Mesenchymal stem cell (in vitro differentiated cells and primary cell): ENCODE measurements around the gene ANKDD1B.

ENCODE experiments used
- DNase-seq: peaks from one replicate; pipeline ENCODE4 v3.0.0-alpha.2; 2013
- H2AFZ ChIP-seq: one replicate; pipeline ENCODE4 v1.6.1; 2013; ENCODE audit warnings: low read depth, mild to moderate bottlenecking, control low read depth, inconsistent platforms, low read length, moderate library complexity
- H2AK5ac ChIP-seq: 2 replicates; pipeline ENCODE4 v1.6.1; 2013; ENCODE audit warnings: low read length, moderate library complexity, mild to moderate bottlenecking, inconsistent platforms; ENCODE audit not compliant: severe bottlenecking
- H2BK120ac ChIP-seq: one replicate; pipeline ENCODE4 v1.6.1; 2013; ENCODE audit warnings: low read depth, mild to moderate bottlenecking, inconsistent platforms, low read length, moderate library complexity
- H2BK12ac ChIP-seq, 2 experiments: one replicate each; pipeline ENCODE4 v1.6.1; 2013; ENCODE audit warnings: inconsistent platforms in 2 of 2, low read length in 2 of 2, mild to moderate bottlenecking in 2 of 2, moderate library complexity in 2 of 2, control low read depth in 1 of 2
- H2BK15ac ChIP-seq: one replicate; pipeline ENCODE4 v1.6.1; 2013; ENCODE audit warnings: mild to moderate bottlenecking, low read depth, inconsistent platforms; ENCODE audit not compliant: poor library complexity, severe bottlenecking
- H2BK5ac ChIP-seq: 2 replicates; pipeline ENCODE4 v1.6.1; 2013; ENCODE audit warnings: low read depth, mild to moderate bottlenecking, low read length, control low read depth, inconsistent platforms; ENCODE audit not compliant: poor library complexity, severe bottlenecking
- H3K14ac ChIP-seq, 2 experiments: one replicate each; pipeline ENCODE4 v1.6.1; 2013; ENCODE audit warnings: inconsistent platforms in 2 of 2, low read length in 2 of 2, control low read depth in 1 of 2, mild to moderate bottlenecking in 1 of 2, moderate library complexity in 1 of 2
- H3K18ac ChIP-seq, 2 experiments: one replicate each; pipeline ENCODE4 v1.6.1; 2013; ENCODE audit warnings: inconsistent platforms in 2 of 2, low read length in 2 of 2, control low read depth in 1 of 2, low read depth in 1 of 2, mild to moderate bottlenecking in 1 of 2
- H3K23ac ChIP-seq, 2 experiments: one replicate each; pipeline ENCODE4 v1.6.1; 2013; ENCODE audit warnings: inconsistent platforms in 2 of 2, low read length in 2 of 2, mild to moderate bottlenecking in 2 of 2, moderate library complexity in 2 of 2, control low read depth in 1 of 2
- H3K27ac ChIP-seq: 2 replicates; pipeline ENCODE4 v1.5.1; 2013; ENCODE audit warnings: mild to moderate bottlenecking, moderate library complexity, low read length, control low read depth, inconsistent platforms; ENCODE audit not compliant: poor library complexity, severe bottlenecking
- H3K27me3 ChIP-seq, 2 experiments: 2 replicates each; pipeline versions ENCODE4 v1.6.1 to v1.7.0; 2013; ENCODE audit warnings: low read length in 2 of 2, mild to moderate bottlenecking in 2 of 2, moderate library complexity in 2 of 2, control low read depth in 1 of 2, inconsistent platforms in 1 of 2; ENCODE audit not compliant: control insufficient read depth in 1 of 2, insufficient read depth in 1 of 2
- H3K36me3 ChIP-seq, 2 experiments: 2 replicates each; pipeline versions ENCODE4 v1.6.1 to v1.7.0; 2013; ENCODE audit warnings: low read length in 2 of 2, control low read depth in 1 of 2, inconsistent platforms in 1 of 2, low read depth in 1 of 2, mild to moderate bottlenecking in 1 of 2; ENCODE audit not compliant: insufficient read depth in 2 of 2, control insufficient read depth in 1 of 2
- H3K4ac ChIP-seq, 2 experiments: one replicate each; pipeline ENCODE4 v1.6.1; 2013; ENCODE audit warnings: inconsistent platforms in 2 of 2, low read length in 2 of 2, mild to moderate bottlenecking in 2 of 2, moderate library complexity in 2 of 2, control low read depth in 1 of 2, low read depth in 1 of 2
- H3K4me1 ChIP-seq: 2 replicates; pipeline ENCODE4 v1.6.1; 2013; ENCODE audit warnings: low read depth, low read length, control low read depth; ENCODE audit not compliant: control insufficient read depth, insufficient read depth
- H3K4me2 ChIP-seq: 2 replicates; pipeline ENCODE4 v1.6.1; 2013; ENCODE audit warnings: low read length, mild to moderate bottlenecking, inconsistent platforms; ENCODE audit not compliant: poor library complexity, severe bottlenecking
- H3K4me3 ChIP-seq, 2 experiments: 2 replicates each; pipeline versions ENCODE4 v1.5.1 to v1.7.0; 2013; ENCODE audit warnings: low read length in 2 of 2, mild to moderate bottlenecking in 2 of 2, control low read depth in 1 of 2, low read depth in 1 of 2; ENCODE audit not compliant: insufficient read depth in 1 of 2
- H3K79me1 ChIP-seq: replicated peaks from 2 replicates; pipeline ENCODE4 v1.6.1; 2013; ENCODE audit warnings: mild to moderate bottlenecking, control low read depth, low read length, inconsistent platforms; ENCODE audit not compliant: poor library complexity, severe bottlenecking
- H3K9ac ChIP-seq: 2 replicates; pipeline ENCODE4 v1.7.0; 2013; ENCODE audit warnings: mild to moderate bottlenecking, low read length, moderate library complexity
- H3K9me3 ChIP-seq: 2 replicates; pipeline ENCODE4 v1.7.0; 2013; ENCODE audit warnings: mild to moderate bottlenecking, low read length; ENCODE audit not compliant: control insufficient read depth
- H4K8ac ChIP-seq: one replicate; pipeline ENCODE4 v1.6.1; 2013; ENCODE audit warnings: inconsistent platforms, mild to moderate bottlenecking, low read length, moderate library complexity
- H4K91ac ChIP-seq: one replicate; pipeline ENCODE4 v1.6.1; 2013; ENCODE audit warnings: mild to moderate bottlenecking, low read length, inconsistent platforms
- WGBS: methylation state at CpG from one replicate; pipeline ENCODE4 v1.1.7; 2013; ENCODE audit warnings: mixed read lengths; 5-methylcytosine and 5-hydroxymethylcytosine counted together

Gene ANKDD1B

DNA sequence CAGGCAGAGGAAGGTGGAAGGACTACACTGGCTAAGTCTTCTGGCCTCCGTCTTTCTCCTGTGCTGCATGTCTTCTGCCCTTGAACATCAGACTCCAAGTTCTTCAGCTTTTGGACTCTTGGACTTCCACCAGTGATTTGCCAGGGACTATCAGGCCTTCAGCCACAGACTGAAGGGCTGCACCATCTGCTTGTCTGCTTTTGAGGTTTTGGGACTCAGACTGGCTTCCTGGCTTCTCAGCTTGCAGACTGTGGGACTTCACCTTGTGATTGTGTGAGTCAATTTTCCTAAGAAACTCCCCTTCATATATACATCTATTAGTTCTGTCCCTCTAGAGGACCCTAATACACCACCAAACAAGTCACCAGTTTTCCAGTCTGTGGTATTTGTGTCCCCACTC is 9.7 kb upstream of the ANKDD1B start:
- Histone ChIP-seq H3K4me1 (peaks cover 2% of the 10 kb centered on the region), H2AK5ac (no peak overlapping the region), H3K18ac (peak overlapping the region in 1 of 2 experiments; percentile 87), H3K27ac (no peak overlapping the region), H3K9ac (no peak overlapping the region), H2AFZ (no peak overlapping the region), H2BK5ac (no peak overlapping the region), H3K36me3 (peaks cover 0 to 58% of the 10 kb centered on the region in 2 experiments), H3K9me3 (no peaks in the 10 kb centered on the region), H3K27me3 (no peaks in the 10 kb centered on the region), H4K91ac (no peak overlapping the region), H3K4ac (peak overlapping the region in 1 of 2 experiments; percentile 67), H2BK15ac (no peak overlapping the region), H3K14ac (peak overlapping the region in 1 of 2 experiments; percentile 75), H3K4me3 (no peak overlapping the region), H3K79me1 (peaks cover 4% of the 10 kb centered on the region), H4K8ac (no peak overlapping the region), H3K23ac (no peak overlapping the region), H2BK12ac (peak overlapping the region in 1 of 2 experiments; percentile 90), H2BK120ac (no peak overlapping the region), H3K4me2 (no peak overlapping the region)
- peak; percentile 69 for DNase-seq
- 95% methylated on average over 1 of the region's 1 CpG for WGBS

GRCh38 chr5:75601996-75602395 is 9.3 kb upstream of the ANKDD1B start:
- Histone ChIP-seq H2BK15ac (no peak overlapping the region), H3K36me3 (peaks cover 0 to 57% of the 10 kb centered on the region in 2 experiments), H4K8ac (no peak overlapping the region), H3K4me2 (no peak overlapping the region), H4K91ac (no peak overlapping the region), H2AFZ (no peak overlapping the region), H3K4me1 (peaks cover 2% of the 10 kb centered on the region), H3K79me1 (peaks cover 5% of the 10 kb centered on the region), H3K14ac (no peak overlapping the region), H2BK12ac (peak overlapping the region in 1 of 2 experiments; percentile 11), H3K9ac (no peak overlapping the region), H3K4ac (no peak overlapping the region), H3K9me3 (no peaks in the 10 kb centered on the region), H2BK5ac (no peak overlapping the region), H3K27ac (no peak overlapping the region), H3K18ac (no peak overlapping the region), H3K4me3 (no peak overlapping the region), H3K23ac (no peak overlapping the region), H3K27me3 (no peaks in the 10 kb centered on the region), H2AK5ac (no peak overlapping the region), H2BK120ac (no peak overlapping the region)
- DNase-seq, result peak; percentile 93
- WGBS, result 15% methylated on average over 3 of the region's 3 CpGs

DNA sequence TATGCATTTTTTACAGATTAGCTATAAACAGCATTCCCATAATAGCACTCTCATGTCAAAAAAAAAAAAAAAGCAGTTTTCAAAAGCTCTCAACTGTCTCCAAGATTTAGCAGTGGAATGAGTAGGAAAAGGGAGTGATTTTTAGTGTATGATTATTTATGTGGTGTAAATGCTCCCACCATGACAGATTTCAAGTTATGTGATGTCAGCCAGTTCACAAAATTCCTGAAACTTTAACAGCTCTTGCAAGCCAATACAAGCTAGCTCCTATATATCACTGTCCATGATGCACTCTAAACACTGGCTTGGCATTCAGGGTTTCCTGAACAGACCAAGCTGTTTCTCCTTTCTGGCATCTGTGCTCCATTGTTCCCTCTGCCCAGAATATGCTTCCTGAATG is 7.9 kb upstream of the ANKDD1B start:
- H3K18ac ChIP-seq, result no peak overlapping the region
- no peak overlapping the region for H3K27ac ChIP-seq
- H3K4me3 ChIP-seq, result no peak overlapping the region
- no peak overlapping the region for H3K4me2 ChIP-seq
- no peak overlapping the region for H2BK12ac ChIP-seq
- H3K14ac ChIP-seq, result no peak overlapping the region
- H2AFZ ChIP-seq, result no peak overlapping the region
- DNase-seq, result peak; percentile 66
- peaks cover 5% of the 10 kb centered on the region for H3K79me1 ChIP-seq
- H2BK15ac ChIP-seq, result no peak overlapping the region
- peaks cover 2% of the 10 kb centered on the region for H3K4me1 ChIP-seq
- H3K9me3 ChIP-seq, result no peaks in the 10 kb centered on the region
- no peak overlapping the region for H4K91ac ChIP-seq
- H3K27me3 ChIP-seq, result no peaks in the 10 kb centered on the region
- no peak overlapping the region for H2BK120ac ChIP-seq
- no peak overlapping the region for H2AK5ac ChIP-seq
- no peak overlapping the region for H3K9ac ChIP-seq
- H3K23ac ChIP-seq, result no peak overlapping the region
- no peak overlapping the region for H3K4ac ChIP-seq
- H2BK5ac ChIP-seq, result no peak overlapping the region
- H4K8ac ChIP-seq, result no peak overlapping the region
- H3K36me3 ChIP-seq, result peaks cover 0 to 45% of the 10 kb centered on the region in 2 experiments

DNA sequence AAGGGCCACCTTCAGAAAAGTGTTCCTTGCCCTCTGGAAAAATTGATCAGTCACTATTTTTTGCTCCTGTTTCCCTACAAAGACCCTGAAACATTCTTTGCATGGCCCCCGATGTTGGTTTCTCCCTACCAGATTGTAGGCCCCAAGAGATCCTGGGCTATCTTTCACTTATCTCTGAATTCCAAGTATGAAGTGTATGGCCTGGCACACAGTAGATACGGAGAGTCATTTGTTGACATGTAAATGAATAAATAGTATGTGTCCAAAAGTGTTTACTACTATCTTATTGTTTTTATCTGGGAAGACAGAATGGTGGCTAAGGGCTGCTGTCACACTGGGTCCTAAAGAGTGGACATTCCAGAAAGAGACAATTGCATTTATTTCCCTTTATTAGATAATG is 7.4 kb upstream of the ANKDD1B start:
- WGBS, result 69% methylated on average over 2 of the region's 2 CpGs
- Histone ChIP-seq H2BK5ac (no peak overlapping the region), H3K23ac (no peak overlapping the region)

More for the DNA sequence above, 7.4 kb upstream of the ANKDD1B start:
- Histone ChIP-seq H3K4me1 (peaks cover 2% of the 10 kb centered on the region), H3K4me2 (no peak overlapping the region), H3K14ac (no peak overlapping the region), H3K18ac (no peak overlapping the region), H3K4ac (no peak overlapping the region), H2BK12ac (no peak overlapping the region), H3K4me3 (no peak overlapping the region), H2AK5ac (no peak overlapping the region), H3K27me3 (no peaks in the 10 kb centered on the region), H3K27ac (no peak overlapping the region), H4K91ac (no peak overlapping the region), H2BK120ac (no peak overlapping the region), H2BK15ac (no peak overlapping the region), H4K8ac (no peak overlapping the region), H2AFZ (no peak overlapping the region), H3K36me3 (peaks cover 0 to 43% of the 10 kb centered on the region in 2 experiments), H3K9ac (no peak overlapping the region), H3K79me1 (peaks cover 5% of the 10 kb centered on the region), H3K9me3 (no peaks in the 10 kb centered on the region)
- no peak for DNase-seq
